Activated T-cell treated with anti-CD3 and anti-CD28 coated beads, Interleukin-2, amount 50 U/mL, for 72 hours (primary cell): ENCODE measurements around the gene C12orf50. TPM values are rescaled to one million over a fixed set of nuclear protein-coding genes. Genes with fewer than 3 reads are reported as not detected.
"Not testable (repeated sequence)": the region's sequence is repeated elsewhere in the genome, so short reads cannot be mapped to it uniquely, and the experiment has no call there.

Experiments
- ATAC-seq, 2 donors: fragments of 150-1000 bp; cut with Tn5 transposase; replicated peaks in 1 of 2; 2 replicates each; pipeline ENCODE4 v1.10.0; 2021; ENCODE audit warnings: moderate library complexity in 2 of 2, mild to moderate bottlenecking in 1 of 2
- DNase-seq, 2 donors: peaks; one replicate each; pipeline ENCODE4 v3.0.0; 2021 to 2022; ENCODE audit warnings: mixed read lengths in 1 of 2
- H3K27ac Mint-ChIP-seq: one replicate; pipeline ENCODE4 v1.8.0; 2022; ENCODE audit warnings: mild to moderate bottlenecking, moderate library complexity, mixed read lengths
- H3K27me3 Mint-ChIP-seq: one replicate; pipeline ENCODE4 v1.8.0; 2022; ENCODE audit warnings: low read depth, mixed read lengths
- H3K36me3 Mint-ChIP-seq, 2 donors: one replicate each; pipeline ENCODE4 v1.8.0; 2022; ENCODE audit warnings: mixed read lengths in 2 of 2, mild to moderate bottlenecking in 1 of 2; ENCODE audit not compliant: insufficient read depth in 2 of 2
- H3K4me1 Mint-ChIP-seq: one replicate; pipeline ENCODE4 v1.8.0; 2022; ENCODE audit warnings: low read depth, mixed read lengths
- H3K4me3 Mint-ChIP-seq, 2 donors: one replicate each; pipeline ENCODE4 v1.8.0; 2022; ENCODE audit warnings: mild to moderate bottlenecking in 2 of 2, mixed read lengths in 2 of 2, moderate library complexity in 2 of 2
- H3K9me3 Mint-ChIP-seq, 2 donors: one replicate each; pipeline ENCODE4 v1.8.0; 2022; ENCODE audit warnings: mixed read lengths in 2 of 2
- total RNA-seq, 2 donors: library from RNA; stranded (reverse); gene quantifications; one replicate each; pipeline ENCODE4 v1.2.3, GENCODE V29; 2022

Gene C12orf50
- total RNA-seq, 2 donors from 2014 or later, result 0.12 to 0.36 TPM

DNA sequence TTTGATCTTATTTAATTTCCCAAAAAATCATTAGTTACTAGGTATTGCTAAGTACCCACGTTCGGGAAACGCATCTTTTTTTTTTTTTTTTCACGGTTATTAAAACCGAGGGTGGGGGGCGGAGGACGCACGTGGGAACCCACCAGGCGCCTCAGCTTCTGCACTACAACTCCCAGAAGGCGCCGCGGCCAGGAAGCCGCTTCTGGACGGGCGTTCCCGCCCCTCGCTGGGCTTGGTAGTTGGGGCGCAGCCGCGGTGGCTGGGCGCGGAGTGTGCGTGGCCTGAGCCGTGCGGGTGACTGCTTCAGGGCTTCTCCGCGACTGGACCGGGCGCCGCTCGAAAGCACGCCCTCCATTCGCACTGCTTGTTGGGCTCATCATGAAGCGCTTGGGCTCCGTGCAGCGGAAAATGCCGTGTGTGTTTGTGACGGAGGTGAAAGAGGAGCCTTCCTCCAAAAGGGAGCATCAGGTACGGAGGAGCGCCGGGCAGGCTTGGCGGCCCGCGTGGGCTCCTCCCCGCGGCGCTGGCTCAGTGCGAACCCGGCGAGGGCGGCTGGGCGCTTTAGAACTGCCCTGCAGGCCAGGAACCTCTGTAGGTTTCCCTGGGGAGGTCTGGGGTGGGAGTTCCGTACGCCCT lies 6.2 kb upstream of the C12orf50 start:
- DNase-seq (peak; percentile 89 to 90), ATAC-seq (peak; percentile 99)
- H3K36me3 Mint-ChIP-seq, result peaks cover 0 to 14% of the 10 kb centered on the region in 2 donors
- H3K4me1 Mint-ChIP-seq, result peaks cover 57% of the 10 kb centered on the region
- no peaks in the 10 kb centered on the region for H3K27me3 Mint-ChIP-seq
- peaks cover 0 to 6% of the 10 kb centered on the region in 2 donors for H3K9me3 Mint-ChIP-seq
- peak overlapping the region; percentile 95 for H3K27ac Mint-ChIP-seq
- peak overlapping the region; percentile 98 to 99 for H3K4me3 Mint-ChIP-seq

DNA sequence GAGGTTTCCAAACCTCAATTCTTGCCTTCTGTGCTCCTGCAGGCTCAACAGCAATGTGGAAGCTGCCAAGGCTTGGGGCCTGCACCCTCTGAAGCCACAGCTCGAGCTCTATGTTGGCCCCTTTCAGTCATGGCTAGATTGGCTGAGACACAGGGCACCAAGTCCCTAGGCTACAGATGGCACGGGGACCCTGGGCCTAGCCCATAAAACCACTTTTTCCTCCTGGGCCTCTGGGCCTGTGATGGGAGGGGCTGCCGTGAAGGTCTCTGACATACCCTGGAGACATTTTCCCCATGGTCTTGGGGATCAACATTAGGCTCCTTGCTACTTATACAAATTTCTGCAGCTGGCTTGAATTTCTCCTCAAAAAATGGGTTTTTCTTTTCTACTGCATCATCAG lies 2.0 kb upstream of the C12orf50 start:
- not testable (repeated sequence) for ATAC-seq, DNase-seq, H3K36me3 Mint-ChIP-seq, H3K27ac Mint-ChIP-seq, H3K9me3 Mint-ChIP-seq, H3K27me3 Mint-ChIP-seq, H3K4me3 Mint-ChIP-seq
- peaks cover 19% of the 10 kb centered on the region for H3K4me1 Mint-ChIP-seq

DNA sequence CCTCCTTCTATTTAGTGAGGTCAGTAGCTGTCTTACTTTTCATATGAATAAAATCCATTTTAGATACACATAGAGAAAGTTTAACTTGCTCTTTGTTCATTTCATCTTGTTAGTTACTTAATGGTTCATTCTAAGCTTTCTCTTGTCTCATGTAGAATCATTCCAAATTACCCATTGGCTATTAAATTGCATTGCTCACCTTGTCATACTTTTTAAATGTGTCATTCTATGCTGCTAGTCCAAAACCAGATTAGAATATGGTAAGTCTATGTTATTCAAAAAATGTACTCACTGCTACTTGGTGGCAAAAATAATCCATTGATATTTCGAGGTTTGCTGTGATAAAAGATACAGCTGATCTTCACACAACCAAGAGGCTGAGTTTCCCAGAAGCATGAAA lies 3.0 kb downstream of the C12orf50 start:
- no peaks in the 10 kb centered on the region for H3K4me1 Mint-ChIP-seq
- H3K36me3 Mint-ChIP-seq, result no peaks in the 10 kb centered on the region
- ATAC-seq, result no peak
- peaks cover 7% of the 10 kb centered on the region for H3K27me3 Mint-ChIP-seq
- H3K4me3 Mint-ChIP-seq, result no peak overlapping the region
- no peak overlapping the region for H3K27ac Mint-ChIP-seq
- no peaks in the 10 kb centered on the region for H3K9me3 Mint-ChIP-seq
- no peak for DNase-seq

DNA sequence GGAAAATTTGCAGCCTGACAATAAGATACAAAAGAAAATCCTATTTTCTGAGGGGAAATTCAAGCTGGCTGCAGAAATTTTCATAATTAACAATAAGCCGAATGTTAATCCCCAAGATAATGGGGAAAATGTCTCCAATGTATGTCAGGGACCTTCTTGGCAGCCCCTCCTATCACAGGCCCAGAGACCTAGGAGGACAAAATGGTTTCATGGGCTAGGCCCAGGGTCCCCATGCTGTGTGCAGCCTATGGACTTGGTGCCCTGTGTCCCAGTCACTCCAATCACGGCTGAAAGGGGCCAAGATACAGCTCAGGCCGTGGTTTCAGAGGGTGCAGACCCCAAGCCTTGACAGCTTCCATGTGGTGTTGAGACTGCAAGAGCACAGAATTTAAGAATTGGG lies 11.2 kb downstream of the C12orf50 start:
- H3K4me1 Mint-ChIP-seq, result no peaks in the 10 kb centered on the region
- peaks cover 20% of the 10 kb centered on the region for H3K27me3 Mint-ChIP-seq

DNA sequence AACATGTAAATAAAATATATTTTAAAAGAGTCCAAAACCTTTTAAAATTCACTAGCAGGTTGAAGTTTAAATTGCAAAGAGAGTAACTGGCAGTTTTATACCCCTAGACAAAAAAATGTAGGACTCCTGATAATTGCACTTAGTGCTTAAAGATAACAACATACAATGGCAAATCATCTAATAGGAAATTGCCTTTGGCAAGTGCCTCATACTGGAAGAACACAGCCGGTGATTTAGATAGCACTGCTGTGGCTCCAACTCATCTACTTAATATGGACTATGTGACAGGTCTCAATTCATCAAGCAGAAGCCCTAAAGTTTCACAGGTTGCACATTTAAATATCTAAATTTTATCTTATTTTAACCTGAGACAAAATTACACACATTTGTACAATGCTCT lies 13.4 kb downstream of the C12orf50 start:
- no peaks in the 10 kb centered on the region for H3K4me1 Mint-ChIP-seq
- peaks cover 3 to 4% of the 10 kb centered on the region in 2 donors for H3K36me3 Mint-ChIP-seq
- no peak for ATAC-seq
- no peak overlapping the region for H3K4me3 Mint-ChIP-seq
- DNase-seq, result no peak
- H3K27me3 Mint-ChIP-seq, result peaks cover 16% of the 10 kb centered on the region
- H3K27ac Mint-ChIP-seq, result no peak overlapping the region
- H3K9me3 Mint-ChIP-seq, result peaks cover 7% of the 10 kb centered on the region in 2 donors

More for the DNA sequence above, 11.2 kb downstream of the C12orf50 start:
- peaks cover 7 to 9% of the 10 kb centered on the region in 2 donors for H3K9me3 Mint-ChIP-seq
- ATAC-seq (no peak), DNase-seq (no peak)
- H3K36me3 Mint-ChIP-seq, result peaks cover 3 to 4% of the 10 kb centered on the region in 2 donors
- H3K4me3 Mint-ChIP-seq, result no peak overlapping the region
- no peak overlapping the region for H3K27ac Mint-ChIP-seq

GRCh38 chr12:88011755-88012154 lies 17.4 kb downstream of the C12orf50 start:
- no peak overlapping the region for H3K27ac Mint-ChIP-seq
- ATAC-seq (no peak), DNase-seq (no peak)
- H3K36me3 Mint-ChIP-seq, result no peaks in the 10 kb centered on the region
- H3K27me3 Mint-ChIP-seq, result peaks cover 5% of the 10 kb centered on the region
- H3K4me3 Mint-ChIP-seq, result no peak overlapping the region
- no peaks in the 10 kb centered on the region for H3K9me3 Mint-ChIP-seq
- no peaks in the 10 kb centered on the region for H3K4me1 Mint-ChIP-seq

- no peaks in the 10 kb centered on the region for H3K27me3 Mint-ChIP-seq
- no peak overlapping the region for H3K4me3 Mint-ChIP-seq
- no peak for ATAC-seq
- H3K9me3 Mint-ChIP-seq, result no peaks in the 10 kb centered on the region
- H3K27ac Mint-ChIP-seq, result no peak overlapping the region
- no peaks in the 10 kb centered on the region for H3K36me3 Mint-ChIP-seq
- no peak for DNase-seq
- no peaks in the 10 kb centered on the region for H3K4me1 Mint-ChIP-seq
Observed at GRCh38 chr12:88006351-88006750, 22.9 kb downstream of the C12orf50 start.

DNA sequence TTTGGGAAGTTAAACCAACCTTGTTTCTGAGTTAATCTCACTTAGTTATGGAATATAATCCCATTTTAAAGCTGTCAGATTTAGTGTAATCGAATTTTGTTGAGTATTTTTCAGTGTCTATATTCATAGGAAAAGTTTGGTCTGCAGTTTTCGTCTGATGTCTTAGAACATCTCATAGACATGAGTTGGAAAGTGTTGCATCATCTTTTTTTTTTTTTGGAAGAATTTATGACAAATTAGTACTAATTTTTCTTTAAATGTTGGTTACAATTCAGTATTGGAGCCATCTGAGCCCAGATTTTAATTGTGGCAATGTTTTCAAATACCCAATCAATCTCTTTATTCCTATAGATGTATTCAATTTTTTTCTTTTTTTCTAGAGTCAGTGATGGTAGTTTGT lies 27.9 kb downstream of the C12orf50 start:
- Mint-ChIP-seq H3K36me3 (no peaks in the 10 kb centered on the region), H3K27me3 (no peaks in the 10 kb centered on the region), H3K27ac (no peak overlapping the region), H3K4me1 (no peaks in the 10 kb centered on the region), H3K9me3 (no peaks in the 10 kb centered on the region), H3K4me3 (no peak overlapping the region)
- DNase-seq (no peak), ATAC-seq (no peak)

DNA sequence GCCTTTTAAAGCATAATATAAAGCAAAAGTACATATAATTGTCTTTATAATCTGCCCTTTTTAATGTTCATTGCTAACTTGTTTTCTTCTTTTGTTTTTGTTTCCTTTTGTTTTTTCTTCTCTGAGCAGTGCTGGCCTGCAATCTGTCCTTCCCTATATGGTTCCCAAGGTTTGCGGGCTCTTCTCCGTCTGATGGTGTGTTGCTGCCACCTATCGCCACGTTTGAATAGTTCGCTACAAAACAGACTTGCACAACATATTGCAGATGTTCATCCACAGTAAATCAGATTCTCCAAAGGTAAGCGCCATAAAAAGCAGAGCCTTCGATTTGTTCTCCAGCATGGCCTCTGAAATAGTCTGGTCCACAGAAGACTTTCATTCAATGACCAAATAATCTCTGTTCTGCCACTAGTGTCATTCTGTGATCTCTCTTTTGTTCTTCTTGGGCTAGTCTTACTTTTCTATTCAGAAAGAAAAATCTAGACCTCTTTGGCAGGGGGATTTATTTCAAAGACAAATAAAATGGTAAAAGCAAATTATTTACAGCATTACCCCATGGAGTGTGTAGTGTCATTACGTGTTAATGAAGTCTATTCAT lies 33.5 kb downstream of the C12orf50 start:
- Mint-ChIP-seq H3K27me3 (no peaks in the 10 kb centered on the region), H3K36me3 (no peaks in the 10 kb centered on the region), H3K4me3 (no peak overlapping the region), H3K9me3 (no peaks in the 10 kb centered on the region), H3K4me1 (no peaks in the 10 kb centered on the region), H3K27ac (no peak overlapping the region)
- ATAC-seq (peak; percentile 62 to 67), DNase-seq (peak; percentile 31 to 36)

GRCh38 chr12:87991483-87991882 lies 37.7 kb downstream of the C12orf50 start:
- no peak overlapping the region for H3K4me3 Mint-ChIP-seq
- DNase-seq, result no peak
- H3K27ac Mint-ChIP-seq, result no peak overlapping the region
- no peak for ATAC-seq
- H3K9me3 Mint-ChIP-seq, result no peaks in the 10 kb centered on the region
- no peaks in the 10 kb centered on the region for H3K36me3 Mint-ChIP-seq
- H3K27me3 Mint-ChIP-seq, result peaks cover 10% of the 10 kb centered on the region
- no peaks in the 10 kb centered on the region for H3K4me1 Mint-ChIP-seq

- ATAC-seq, result no peak
- no peaks in the 10 kb centered on the region for H3K4me1 Mint-ChIP-seq
- no peaks in the 10 kb centered on the region for H3K36me3 Mint-ChIP-seq
Observed at GRCh38 chr12:87988534-87988933, 40.7 kb downstream of the C12orf50 start.

DNA sequence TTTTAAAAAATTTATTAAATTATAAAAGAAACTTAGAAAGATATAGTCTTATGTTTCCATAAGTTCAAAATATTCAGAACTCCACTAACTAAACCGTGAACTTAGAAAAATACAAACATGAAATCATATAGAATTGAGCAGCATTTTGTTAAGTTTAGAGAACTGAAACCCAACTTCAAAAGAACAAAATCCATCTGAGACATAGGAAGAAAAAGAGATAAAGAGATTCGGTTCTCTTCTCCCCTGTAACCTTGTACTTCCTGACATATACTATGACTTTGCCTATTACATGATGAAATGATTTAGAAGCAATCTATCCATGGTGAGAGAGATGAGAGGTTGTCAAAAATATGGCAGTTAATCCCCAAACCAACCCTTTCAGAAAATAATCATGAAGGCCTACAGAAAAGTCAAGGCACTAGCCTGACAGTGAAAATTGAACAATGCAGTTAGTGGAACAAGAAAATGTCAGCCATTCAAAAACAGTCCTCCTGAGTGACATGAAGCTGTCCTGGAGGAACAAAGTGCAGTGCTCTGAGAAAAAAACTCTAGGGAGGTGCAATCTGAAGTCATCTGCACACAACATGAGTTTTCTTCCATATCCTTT lies 44.0 kb downstream of the C12orf50 start:
- H3K36me3 Mint-ChIP-seq, result no peaks in the 10 kb centered on the region
- H3K27ac Mint-ChIP-seq, result no peak overlapping the region
- H3K4me3 Mint-ChIP-seq, result no peak overlapping the region
- ATAC-seq (no peak), DNase-seq (no peak)
- no peaks in the 10 kb centered on the region for H3K4me1 Mint-ChIP-seq
- H3K9me3 Mint-ChIP-seq, result no peaks in the 10 kb centered on the region
- peaks cover 13% of the 10 kb centered on the region for H3K27me3 Mint-ChIP-seq

More at GRCh38 chr12:87988534-87988933, 40.7 kb downstream of the C12orf50 start:
- no peak for DNase-seq
- Mint-ChIP-seq H3K4me3 (no peak overlapping the region), H3K9me3 (no peaks in the 10 kb centered on the region), H3K27me3 (peaks cover 10% of the 10 kb centered on the region), H3K27ac (no peak overlapping the region)

GRCh38 chr12:87982208-87982607 lies 47.0 kb downstream of the C12orf50 start:
- Mint-ChIP-seq H3K4me1 (no peaks in the 10 kb centered on the region), H3K36me3 (no peaks in the 10 kb centered on the region), H3K27me3 (peaks cover 7% of the 10 kb centered on the region), H3K9me3 (no peaks in the 10 kb centered on the region), H3K27ac (no peak overlapping the region), H3K4me3 (no peak overlapping the region)
- DNase-seq, result no peak
- no peak for ATAC-seq
